ENCODE data around the gene MRPL33.
A peak's percentile ranks its signal among the peaks of the same experiment; 100 is the strongest.

MRPL33 gene

DNA sequence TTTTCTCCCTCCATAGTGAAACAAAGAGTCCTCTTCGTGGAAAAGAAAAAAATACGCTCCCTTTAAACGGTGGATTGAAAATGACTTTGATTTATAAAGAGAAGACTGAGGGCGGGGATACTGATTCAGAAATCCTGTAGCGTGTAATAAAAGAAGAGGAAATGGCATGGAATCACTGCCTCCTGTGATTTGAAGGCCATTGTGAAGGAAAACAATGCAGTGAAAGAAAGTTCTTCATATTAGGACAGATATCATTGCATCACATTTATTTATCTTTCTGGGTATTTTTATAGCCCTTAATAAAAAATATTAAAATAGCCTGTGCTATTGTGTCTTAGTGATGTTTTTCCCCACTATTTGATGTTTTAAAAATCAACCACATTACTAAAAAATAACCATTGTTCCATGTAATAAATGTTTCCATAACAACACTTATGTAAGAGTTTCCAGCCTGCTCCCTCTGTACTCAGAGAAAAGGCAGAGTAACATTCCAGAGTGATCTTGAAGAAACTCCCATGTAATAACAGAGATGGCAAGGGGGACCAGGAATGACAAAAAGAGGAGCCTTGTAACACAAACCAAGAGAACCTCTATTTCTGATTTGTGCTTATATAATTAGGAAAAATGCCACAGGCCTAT is 8.0 kb downstream of the MRPL33 start:
- no peak for DNase-seq

GRCh38 chr2:27781496-27781895 is 10.0 kb downstream of the MRPL33 start:
- DNase-seq, result no peak

DNA sequence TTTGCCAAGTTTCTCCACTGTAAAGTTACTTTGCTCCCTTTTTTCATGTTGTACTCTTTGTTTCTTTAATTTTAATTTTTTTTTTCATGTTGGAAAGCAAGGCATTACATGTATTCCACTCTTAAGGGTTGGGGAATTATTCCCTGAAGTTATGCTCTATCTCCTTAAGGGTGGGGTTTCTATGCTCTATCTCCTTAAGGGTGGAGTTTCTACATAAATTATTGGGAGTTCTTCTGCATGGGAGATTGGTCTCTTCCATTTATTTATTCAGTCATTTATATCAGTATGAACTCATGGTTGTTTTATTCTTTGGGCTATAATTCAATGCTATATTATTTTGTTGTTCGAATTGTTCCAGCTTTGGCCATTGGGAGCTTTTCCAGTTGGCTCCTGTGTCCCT is 11.2 kb downstream of the MRPL33 start:
- DNase-seq, result no peak

GRCh38 chr2:27790796-27791195 is 19.3 kb downstream of the MRPL33 start:
- no peak for DNase-seq

DNA sequence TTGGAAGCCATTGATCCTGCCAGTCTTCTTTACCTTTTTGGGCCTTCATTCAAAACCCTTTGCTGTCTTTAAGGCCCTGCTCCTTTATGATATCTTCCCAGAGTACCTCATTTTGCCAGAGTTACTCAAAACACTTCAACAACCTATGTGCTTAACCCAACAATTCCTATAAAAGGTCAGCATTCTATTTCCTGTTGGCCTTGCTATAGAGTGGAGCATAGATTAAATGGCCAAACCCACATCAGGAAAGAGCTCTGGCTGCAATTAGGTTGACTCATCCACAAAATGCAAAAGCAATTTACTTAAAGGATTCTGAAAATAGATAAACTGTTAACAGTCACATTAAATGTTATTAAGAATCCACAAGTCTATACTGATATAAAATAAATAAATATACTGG is 21.2 kb downstream of the MRPL33 start:
- DNase-seq, result no peak

DNA sequence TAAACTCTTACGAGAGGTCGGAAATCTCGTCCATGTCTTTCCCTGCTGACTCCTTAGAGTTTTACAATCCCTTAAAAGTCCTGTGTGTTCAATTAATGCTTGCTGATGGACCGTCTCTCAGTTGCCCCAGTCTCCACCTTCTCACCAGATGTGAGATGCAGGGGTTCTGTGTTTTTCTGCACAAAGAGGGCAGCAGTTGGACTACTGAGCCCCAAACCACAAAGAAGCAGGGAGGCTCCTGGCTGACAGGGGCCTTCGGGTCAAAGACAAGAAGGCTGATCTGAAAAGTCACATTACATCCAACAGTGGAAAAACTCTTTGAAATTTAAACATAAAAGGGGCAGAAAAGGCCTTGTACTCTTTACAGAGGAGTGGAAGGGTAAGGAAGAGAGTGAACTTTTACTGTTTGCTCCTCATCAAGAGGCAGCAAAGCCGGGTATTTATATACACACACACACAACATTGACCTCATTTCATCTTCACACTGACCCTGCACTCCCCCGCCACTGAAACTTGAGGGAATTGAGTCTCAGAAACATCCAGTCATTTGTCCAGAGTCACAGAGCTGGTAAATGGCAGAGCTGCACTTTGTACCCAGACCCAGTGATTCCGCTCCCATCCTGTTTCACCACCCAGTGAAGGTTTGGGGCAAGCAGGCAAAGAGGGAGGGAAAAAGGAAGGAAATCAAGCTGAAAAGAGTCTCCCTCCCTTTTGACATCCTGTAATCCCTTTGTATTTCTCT is 23.7 kb downstream of the MRPL33 start:
- no peak for DNase-seq

DNA sequence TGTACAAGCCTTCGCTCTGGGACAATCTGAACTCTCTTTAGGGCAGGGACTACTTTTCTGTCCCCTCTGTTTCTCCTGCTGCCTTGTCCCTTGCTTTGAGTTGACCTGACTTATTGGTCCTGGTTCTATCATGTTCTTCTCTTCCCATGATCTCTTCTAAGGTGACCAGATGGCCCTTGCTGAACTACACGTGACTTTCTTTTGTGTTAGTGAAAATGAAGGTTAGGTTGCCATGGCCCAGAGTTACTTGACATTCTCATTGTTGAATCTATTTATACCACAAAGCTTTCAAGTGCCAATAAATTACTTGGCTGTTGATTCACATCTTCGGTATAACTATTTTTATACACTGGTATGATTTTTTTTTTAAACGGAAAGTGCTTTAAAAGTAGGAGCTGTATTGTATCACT is 24.4 kb downstream of the MRPL33 start:
- DNase-seq, result no peak

DNA sequence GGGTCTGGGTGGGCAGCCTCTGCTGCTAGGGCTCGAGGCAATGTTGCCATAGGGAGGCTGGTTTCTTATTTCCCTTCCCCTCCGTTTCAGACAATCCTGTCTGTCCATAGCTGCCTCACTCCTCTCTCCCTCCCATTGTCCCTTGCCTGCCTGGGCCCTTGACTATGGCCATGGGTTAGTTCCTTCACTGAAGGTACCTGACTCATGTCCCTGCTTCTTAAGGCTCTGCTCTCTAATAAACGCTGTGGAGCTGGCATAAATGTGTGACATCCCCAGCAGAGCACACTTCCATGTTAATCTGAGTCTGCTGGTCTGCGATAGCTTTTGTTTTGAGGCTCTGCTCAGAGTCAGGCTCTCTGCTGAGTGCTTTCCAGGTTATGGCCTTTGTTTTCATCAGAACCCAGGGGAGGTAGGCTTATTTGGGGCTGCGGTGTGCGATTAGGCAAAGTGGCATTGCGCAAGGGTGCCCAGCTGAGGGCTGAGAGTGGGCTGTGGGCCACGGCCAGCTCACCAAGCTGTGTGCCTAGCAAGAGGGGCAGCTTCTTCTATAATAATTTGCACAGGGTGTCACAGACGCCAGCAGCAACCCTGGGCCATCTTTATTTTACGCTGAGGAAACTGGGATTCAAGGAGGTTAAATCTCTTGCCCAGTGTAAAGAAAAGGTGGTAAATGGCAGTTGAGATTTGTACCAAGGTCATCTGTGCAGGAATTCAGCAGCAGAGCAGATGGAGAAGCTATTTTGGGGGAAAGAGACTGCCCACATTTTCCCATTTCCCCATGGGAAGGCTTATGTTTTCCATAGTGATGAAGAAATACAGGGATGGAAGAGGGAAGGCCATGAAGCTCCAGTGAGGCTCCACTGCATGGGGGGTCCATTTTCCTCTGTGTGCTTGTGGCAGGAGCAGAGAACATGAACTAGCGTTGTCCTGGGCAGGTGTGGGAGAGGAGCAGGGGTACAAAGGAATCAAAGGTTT is 25.6 kb downstream of the MRPL33 start:
- DNase-seq, result no peak

DNA sequence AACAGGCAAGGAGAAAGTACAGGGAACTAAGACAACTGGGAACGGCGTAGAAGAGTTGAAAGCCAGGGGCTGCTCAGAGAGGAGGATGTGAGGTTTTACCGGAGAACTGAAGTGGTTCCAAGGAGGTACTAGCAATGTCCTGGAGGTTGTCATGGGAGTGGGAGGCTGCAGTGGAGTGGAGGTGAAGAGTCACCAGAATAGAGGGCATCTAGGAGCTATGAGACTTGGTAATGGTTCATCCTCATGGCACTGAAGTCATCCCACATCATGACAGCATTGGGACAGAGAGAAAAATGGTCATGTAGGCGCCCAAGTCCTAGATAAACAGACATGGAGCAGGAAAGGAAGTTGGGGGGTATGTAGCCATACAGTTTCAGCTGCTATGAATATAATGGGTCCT is 26.3 kb downstream of the MRPL33 start:
- DNase-seq, result no peak

- no peak for DNase-seq
Observed at GRCh38 chr2:27798486-27798885, 27.0 kb downstream of the MRPL33 start.

DNA sequence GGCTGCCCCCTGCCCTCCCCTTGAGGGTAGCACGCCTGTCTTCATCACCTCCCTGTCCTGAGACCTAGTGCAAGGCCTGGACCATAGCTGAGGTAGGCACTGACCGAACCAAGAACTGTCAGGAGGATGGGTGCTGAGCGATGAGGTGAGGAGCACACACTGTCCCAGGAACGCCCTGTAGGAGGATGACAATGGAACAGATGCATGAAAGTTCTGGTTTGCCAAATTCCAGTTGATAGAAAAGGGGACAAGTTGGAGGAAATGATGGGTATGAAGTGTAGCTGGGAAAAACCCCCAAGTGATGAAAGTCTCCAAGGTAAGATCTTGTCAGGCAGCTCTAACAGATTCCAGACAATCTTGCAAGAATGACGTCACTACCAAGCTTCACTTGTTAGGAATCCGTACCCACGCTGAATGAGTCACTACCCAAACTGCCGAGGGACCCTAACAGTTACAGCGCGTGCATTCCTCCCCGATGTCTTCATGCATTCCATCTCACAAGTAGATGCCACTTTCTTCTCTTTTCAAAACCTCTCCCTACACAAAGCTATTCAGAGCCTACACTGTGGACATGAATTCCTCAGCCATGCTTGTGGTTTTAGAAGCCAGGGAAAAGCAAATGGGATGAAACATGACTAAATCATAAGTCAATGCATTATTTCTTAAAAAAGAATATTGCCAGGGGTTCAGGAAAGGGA is 27.6 kb downstream of the MRPL33 start:
- no peak for DNase-seq

DNA sequence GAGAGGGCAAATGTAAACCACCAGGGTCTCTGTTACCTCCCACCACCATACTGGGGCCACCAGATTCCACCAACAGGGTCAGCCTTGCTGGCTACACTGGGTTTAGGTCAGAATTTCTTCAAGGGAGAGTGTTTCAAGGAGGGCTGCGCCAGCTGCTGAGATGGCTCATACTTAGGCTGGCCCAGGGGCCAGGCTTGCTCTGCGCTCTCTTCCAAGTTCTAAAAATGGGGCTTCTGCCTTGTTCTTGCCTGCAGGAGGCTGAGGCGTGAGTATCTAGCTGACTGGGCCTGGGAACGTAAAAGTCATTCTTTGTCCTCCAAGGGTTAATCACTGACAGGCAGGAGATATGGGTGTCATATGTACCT is 28.1 kb downstream of the MRPL33 start:
- DNase-seq, result no peak

- no peak for DNase-seq
Observed at GRCh38 chr2:27800856-27801255, 29.3 kb downstream of the MRPL33 start.

DNA sequence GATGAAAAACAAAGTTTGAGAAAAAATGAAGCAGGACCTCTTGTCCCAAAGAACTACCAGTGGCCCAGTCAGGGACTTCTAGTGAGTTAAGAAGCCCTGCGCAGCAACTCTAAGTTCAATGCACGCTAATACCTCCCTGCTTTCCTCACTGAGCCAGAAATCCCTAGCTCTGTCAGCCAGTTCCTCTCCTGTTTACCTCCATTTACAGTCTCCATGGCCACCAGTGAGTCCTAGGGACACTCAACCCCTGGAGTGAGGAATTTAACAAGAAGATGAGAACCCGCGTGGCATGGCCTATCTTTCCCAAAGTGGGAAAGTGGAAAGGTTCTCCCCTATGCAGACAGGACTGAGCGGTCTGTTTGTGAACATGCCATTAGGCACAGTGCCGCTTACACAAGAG is 31.0 kb downstream of the MRPL33 start:
- DNase-seq, result no peak

- no peak for DNase-seq
Observed at GRCh38 chr2:27803046-27803445, 31.5 kb downstream of the MRPL33 start.

- DNase-seq, result no peak
Observed at GRCh38 chr2:27804146-27804545, 32.6 kb downstream of the MRPL33 start.

- DNase-seq, result no peak
Observed at GRCh38 chr2:27805180-27805579, 33.7 kb downstream of the MRPL33 start.

GRCh38 chr2:27806311-27807059 is 35.0 kb downstream of the MRPL33 start:
- no peak for DNase-seq

DNA sequence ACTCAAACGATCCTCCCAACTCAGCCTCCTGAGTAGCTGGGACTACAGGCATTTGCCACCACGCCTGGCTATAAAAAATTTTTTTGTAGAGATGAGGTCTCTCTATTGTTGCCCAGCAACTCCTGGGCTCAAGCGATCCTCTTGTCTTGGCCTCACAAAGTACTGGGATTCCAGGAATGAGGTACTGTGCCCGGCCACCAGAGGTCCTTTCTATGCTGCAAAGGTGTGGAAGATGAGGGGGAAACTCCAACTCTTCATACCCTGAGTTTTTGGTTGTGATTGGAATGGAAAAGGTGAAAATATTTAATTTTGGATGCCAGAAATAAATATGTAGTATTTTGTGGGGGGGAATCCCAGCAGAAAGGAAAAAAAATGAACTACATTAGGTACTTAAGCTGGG is 36.0 kb downstream of the MRPL33 start:
- peak; percentile 14 for DNase-seq

DNA sequence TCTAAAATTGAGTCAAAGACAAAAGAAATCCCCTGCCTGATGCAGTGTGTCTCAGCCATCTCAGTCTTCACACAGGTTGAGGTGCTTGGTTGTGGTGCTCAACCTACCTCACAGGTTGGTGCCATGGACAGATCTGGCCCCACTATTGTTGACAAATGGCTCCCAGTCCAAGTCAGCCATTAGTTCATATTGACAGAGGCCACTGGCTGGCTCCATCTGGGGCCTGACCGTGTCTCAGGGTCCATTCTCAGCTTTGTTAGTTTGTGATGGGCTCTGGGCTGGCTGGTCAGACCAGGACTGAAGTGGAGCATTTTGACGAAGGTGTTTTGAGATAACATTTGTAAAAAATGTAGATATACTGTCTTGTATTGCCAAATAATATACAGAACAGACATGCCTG is 36.9 kb downstream of the MRPL33 start:
- DNase-seq, result no peak

GRCh38 chr2:27808984-27809383 is 37.5 kb downstream of the MRPL33 start:
- DNase-seq, result no peak

- no peak for DNase-seq
Observed at GRCh38 chr2:27809761-27810241, 38.3 kb downstream of the MRPL33 start.
